D721Med (cell line): ENCODE data around the gene SKAP2.

Experiments
- DNase-seq: peaks from one replicate; pipeline ENCODE4 v3.0.0; 2011; ENCODE audit warnings: low spot score; ENCODE audit not compliant: insufficient read length
- FAIRE-seq: peaks from 2 replicates; lab custom pipeline; 2011; peaks lifted over from hg19 to GRCh38; lab: Jason Lieb, UNC
- TF ChIP-seq, protein P1 (sequence below): IDR thresholded peaks from 2 replicates; pipeline ENCODE4 v1.5.1; 2012; ENCODE audit warnings: mild to moderate bottlenecking, control low read depth; ENCODE audit not compliant: insufficient read depth; ENCODE audit errors: missing control alignments

Gene SKAP2

DNA sequence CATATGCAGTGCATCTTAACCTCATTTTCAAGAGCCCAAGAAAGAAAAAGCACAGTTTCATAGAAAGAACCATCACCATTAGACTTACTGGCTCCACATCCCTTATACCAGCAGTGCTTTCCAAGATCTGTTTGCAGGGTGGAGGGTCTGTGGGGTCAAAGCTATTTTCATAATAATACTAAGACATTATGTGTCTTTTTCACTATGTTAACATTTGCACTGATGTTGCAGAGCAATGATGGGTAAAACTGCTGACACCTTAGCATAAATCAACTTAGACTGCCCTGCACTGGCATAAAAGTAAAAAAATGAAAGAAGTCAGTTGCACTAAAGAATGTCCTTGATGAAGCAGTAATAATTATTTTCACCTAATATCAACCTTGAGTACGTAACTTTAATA is 166.2 kb downstream of the SKAP2 start:
- TF ChIP-seq, protein P1, sequence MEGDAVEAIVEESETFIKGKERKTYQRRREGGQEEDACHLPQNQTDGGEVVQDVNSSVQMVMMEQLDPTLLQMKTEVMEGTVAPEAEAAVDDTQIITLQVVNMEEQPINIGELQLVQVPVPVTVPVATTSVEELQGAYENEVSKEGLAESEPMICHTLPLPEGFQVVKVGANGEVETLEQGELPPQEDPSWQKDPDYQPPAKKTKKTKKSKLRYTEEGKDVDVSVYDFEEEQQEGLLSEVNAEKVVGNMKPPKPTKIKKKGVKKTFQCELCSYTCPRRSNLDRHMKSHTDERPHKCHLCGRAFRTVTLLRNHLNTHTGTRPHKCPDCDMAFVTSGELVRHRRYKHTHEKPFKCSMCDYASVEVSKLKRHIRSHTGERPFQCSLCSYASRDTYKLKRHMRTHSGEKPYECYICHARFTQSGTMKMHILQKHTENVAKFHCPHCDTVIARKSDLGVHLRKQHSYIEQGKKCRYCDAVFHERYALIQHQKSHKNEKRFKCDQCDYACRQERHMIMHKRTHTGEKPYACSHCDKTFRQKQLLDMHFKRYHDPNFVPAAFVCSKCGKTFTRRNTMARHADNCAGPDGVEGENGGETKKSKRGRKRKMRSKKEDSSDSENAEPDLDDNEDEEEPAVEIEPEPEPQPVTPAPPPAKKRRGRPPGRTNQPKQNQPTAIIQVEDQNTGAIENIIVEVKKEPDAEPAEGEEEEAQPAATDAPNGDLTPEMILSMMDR, result no peak
- FAIRE-seq (no peak), DNase-seq (no peak)

DNA sequence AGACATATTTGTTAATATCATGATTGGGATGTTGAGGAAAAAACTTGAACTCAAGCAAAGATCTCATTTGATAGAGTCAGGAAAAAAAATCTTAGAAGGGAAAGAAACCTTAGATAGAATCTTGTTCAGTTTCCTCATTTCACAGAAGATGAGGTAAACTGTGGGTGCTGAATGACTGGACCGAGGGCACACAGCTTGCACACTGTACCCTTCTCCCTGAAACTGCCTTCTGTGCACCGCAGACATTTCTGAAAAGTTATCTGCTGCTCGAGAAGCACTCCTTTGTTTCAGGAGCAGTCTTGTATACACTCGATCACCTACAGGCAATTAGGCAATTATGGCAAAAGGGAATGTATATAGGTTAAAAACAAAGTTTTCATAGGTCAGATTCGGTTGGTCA is 167.4 kb downstream of the SKAP2 start:
- TF ChIP-seq, protein P1, result no peak
- DNase-seq (no peak), FAIRE-seq (no peak)

DNA sequence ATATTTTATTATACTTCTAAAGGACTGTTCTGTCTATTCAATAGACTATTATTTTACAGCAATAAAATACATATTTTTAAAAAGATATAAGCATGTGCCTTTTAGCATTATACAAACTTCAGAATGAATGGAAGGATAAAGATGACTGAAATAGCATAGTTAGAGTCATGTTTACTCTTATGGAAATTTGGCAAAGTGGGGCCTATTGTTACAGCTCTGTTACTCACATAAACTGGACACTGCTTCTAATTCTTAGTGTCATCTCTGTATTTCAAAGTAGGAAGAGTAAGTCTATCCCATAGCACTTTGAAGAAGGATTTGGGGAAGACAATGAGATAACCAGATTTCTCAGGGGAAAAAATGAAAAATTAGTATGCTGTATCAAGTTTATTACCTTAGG is 168.2 kb downstream of the SKAP2 start:
- no peak for FAIRE-seq
- TF ChIP-seq, protein P1, result no peak

DNA sequence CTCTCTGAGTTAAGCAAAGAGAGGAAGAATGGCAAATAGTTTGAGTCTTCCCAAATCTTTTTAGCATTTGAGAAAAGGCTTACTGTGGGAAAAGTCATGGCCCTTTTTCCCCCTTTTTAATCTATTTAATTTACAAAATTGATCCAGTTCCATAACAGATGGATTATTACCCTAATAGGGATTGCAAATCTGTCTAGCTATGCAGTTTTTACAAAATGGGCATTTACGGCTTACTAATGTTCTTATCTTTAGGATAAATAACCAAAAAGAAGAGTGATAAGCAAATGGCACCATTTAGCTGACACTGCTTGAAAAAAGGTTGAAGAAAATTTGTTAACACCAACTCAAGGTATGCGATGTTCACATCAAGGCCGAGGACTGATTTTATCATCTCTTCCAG is 169.7 kb downstream of the SKAP2 start:
- no peak for DNase-seq
- TF ChIP-seq, protein P1, result no peak
- FAIRE-seq, result no peak

More for the DNA sequence above, 168.2 kb downstream of the SKAP2 start:
- no peak for DNase-seq

DNA sequence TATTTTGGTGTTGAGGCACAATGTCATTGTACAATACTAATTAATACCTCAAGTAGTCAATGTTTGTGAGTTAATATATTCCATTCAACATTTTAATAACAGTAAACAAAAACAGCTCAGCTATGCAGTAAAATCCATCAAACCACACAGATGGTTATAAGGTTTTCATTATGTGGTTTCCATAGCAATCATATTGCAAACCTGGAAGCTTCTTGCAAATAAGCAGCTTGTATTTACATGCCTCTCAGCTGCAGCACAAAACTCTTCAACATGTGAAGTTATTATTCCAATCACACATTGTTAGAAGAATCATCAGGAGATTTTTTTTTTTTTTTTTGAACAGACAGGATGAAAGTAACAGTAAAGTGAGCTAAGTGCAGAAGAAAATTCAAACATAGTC is 170.2 kb downstream of the SKAP2 start:
- TF ChIP-seq, protein P1, result no peak
- FAIRE-seq (no peak), DNase-seq (no peak)

DNA sequence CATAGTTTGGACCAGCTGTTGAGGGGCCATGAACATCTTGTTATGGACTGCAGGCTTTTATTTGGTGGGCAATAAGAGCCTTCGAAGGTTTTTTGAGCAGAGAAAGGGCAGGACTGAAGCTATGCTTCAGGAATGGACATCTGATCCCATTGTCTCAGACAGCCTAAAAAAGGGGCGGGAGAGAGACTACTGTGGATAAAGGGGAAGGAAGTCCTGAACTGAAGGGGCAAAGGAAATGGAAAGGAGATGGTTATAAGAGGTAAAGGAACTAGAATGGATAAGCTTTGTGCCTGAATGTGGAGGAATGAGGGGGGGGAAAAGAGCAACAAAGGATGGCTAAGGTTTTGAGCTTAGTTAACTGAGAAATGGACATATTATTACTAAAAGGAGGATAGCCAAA is 172.5 kb downstream of the SKAP2 start:
- TF ChIP-seq, protein P1, result no peak
- DNase-seq (no peak), FAIRE-seq (no peak)

DNA sequence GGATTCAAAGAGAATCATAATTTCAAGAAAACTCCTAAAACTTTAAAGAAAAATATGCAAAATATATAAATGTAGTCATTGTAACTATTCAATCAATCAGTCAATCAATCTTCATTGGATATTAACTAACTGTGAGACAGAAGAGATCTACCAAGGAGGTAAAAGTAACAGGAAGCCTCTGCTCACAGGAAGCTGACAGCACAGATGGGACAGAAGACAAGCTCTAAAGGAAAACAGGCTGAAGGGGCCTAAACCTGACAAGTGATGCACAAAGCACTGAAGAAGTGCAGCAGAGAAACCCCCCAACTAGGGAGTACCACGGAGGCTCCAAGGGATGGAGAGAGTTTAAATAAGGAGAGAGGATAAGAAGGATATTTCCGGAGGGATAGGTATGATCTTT is 173.0 kb downstream of the SKAP2 start:
- no peak for FAIRE-seq
- DNase-seq, result no peak
- TF ChIP-seq, protein P1, result no peak
